CD4-positive, alpha-beta T cell treated with Interleukin-17A for 4 hours (primary cell): ENCODE results near the gene TSPAN5.

ENCODE experiments used
- DNase-seq: peaks from one replicate; pipeline ENCODE4 v3.0.0-alpha.2; 2020; ENCODE audit warnings: mixed read lengths

TSPAN5 gene

GRCh38 chr4:98581126-98581525, 77.3 kb downstream of the TSPAN5 start:
- DNase-seq, result no peak

- DNase-seq, result no peak
These were observed 80.5 kb downstream of the TSPAN5 start for GRCh38 chr4:98577956-98578355.

- DNase-seq, result no peak
These were observed 83.6 kb downstream of the TSPAN5 start for GRCh38 chr4:98574816-98575215.

- no peak for DNase-seq
These were observed 84.6 kb downstream of the TSPAN5 start for GRCh38 chr4:98573791-98574190.

GRCh38 chr4:98572697-98573096, 85.7 kb downstream of the TSPAN5 start:
- DNase-seq, result no peak

- DNase-seq, result no peak
These were observed 87.1 kb downstream of the TSPAN5 start for GRCh38 chr4:98571161-98571786.

- DNase-seq, result no peak
These were observed 88.1 kb downstream of the TSPAN5 start for GRCh38 chr4:98570151-98570797.

- DNase-seq, result no peak
These were observed 89.3 kb downstream of the TSPAN5 start for GRCh38 chr4:98568941-98569663.

GRCh38 chr4:98567611-98568010, 90.8 kb downstream of the TSPAN5 start:
- no peak for DNase-seq

- no peak for DNase-seq
These were observed 91.9 kb downstream of the TSPAN5 start for GRCh38 chr4:98566361-98567008.

GRCh38 chr4:98565681-98566301, 92.6 kb downstream of the TSPAN5 start:
- no peak for DNase-seq

- no peak for DNase-seq
These were observed 93.6 kb downstream of the TSPAN5 start for GRCh38 chr4:98564852-98565251.

- DNase-seq, result no peak
These were observed 98.1 kb downstream of the TSPAN5 start for GRCh38 chr4:98560321-98560720.

GRCh38 chr4:98558471-98559169, 99.8 kb downstream of the TSPAN5 start:
- no peak for DNase-seq

GRCh38 chr4:98557194-98557892, 101.1 kb downstream of the TSPAN5 start:
- no peak for DNase-seq

- DNase-seq, result no peak
These were observed 102.0 kb downstream of the TSPAN5 start for GRCh38 chr4:98556451-98556850.

GRCh38 chr4:98555798-98556445, 102.5 kb downstream of the TSPAN5 start:
- no peak for DNase-seq

GRCh38 chr4:98546910-98547594, 111.4 kb downstream of the TSPAN5 start:
- no peak for DNase-seq

- no peak for DNase-seq
These were observed 113.5 kb downstream of the TSPAN5 start for GRCh38 chr4:98544818-98545414.

GRCh38 chr4:98544141-98544817, 114.1 kb downstream of the TSPAN5 start:
- no peak for DNase-seq
